ENCODE results near the gene HOXB2. TPM values are rescaled to one million over a fixed set of nuclear protein-coding genes. Genes with fewer than 3 reads are reported as not detected.

HOXB2 gene
- total and polyA plus RNA-seq, 2 of the 8 experiments (the other 6 are each of a cell fraction or from before 2014, with no cell fraction given), result not detected

DNA sequence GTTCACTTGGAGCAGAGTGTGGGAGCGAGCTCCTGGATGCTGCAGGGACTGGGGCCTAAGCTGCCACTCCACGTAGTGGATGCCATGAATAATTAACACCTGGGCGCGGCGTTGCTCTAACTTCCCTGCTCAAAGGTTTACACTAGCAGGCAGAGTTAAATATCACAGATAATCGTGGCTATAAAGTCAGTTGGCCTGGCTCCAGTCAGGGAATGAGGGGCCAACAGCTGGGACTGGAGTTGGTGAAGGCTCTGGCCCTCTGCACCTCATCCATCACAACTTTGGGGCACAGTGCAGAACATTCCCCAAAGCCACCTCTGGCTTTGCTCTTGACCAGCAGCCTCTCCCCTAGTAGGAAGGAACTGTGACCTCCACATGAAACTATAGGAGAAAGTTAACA is 22.3 kb upstream of the HOXB2 start:
- no peak overlapping the region for H2AFZ ChIP-seq (ENCODE audit: low read length)
- H2BK120ac ChIP-seq (replicated peaks; ENCODE audit: low read depth, low read length), result no peak overlapping the region
- no peak overlapping the region for H3K4ac ChIP-seq (replicated peaks; ENCODE audit: insufficient read length, low read depth, low read length)
- peak overlapping the region; percentile 38; the same call in 1 of the 2 replicates for H3K18ac ChIP-seq (ENCODE audit: extremely low read depth, low read length)
- peaks cover 4% of the 10 kb centered on the region; the same call in 1 of the 2 replicates for H3K23me2 ChIP-seq (ENCODE audit: low read depth, low read length)
- H3K9ac ChIP-seq (replicated peaks in 1 of 4; ENCODE audit: extremely low read depth in 1 of 4, low read depth in 3 of 4, low read length in 3 of 4), result no peak overlapping the region
- H4K5ac ChIP-seq (ENCODE audit: insufficient read length, low read depth, low read length), result no peak overlapping the region
- H2BK5ac ChIP-seq (ENCODE audit: low read depth, low read length), result no peak overlapping the region
- H2AK5ac ChIP-seq (ENCODE audit: low read depth, low read length), result no peak overlapping the region; the same call in 1 of the 2 replicates
- H3K79me2 ChIP-seq (ENCODE audit: control insufficient read depth in 1 of 2, insufficient read depth in 2 of 2, low read length in 2 of 2), result no peaks in the 10 kb centered on the region
- H3K4me3 ChIP-seq (ENCODE audit: extremely low read depth in 1 of 4, insufficient read depth in 2 of 4, low read depth in 3 of 4, low read length in 4 of 4), result no peak overlapping the region
- whole genome bisulfite sequencing, 2 experiments (ENCODE audit: extremely low coverage in 1 of 2, insufficient coverage in 1 of 2, insufficient read length in 1 of 2, insufficient replicate concordance in 2 of 2, low coverage in 1 of 2, low lambda C conversion rate in 2 of 2, missing lambda C conversion rate in 1 of 2), result 13% methylated on average over 6 of the region's 6 CpGs; no CpG with 5 or more reads in 1 of the 2 experiments
- H3K4me1 ChIP-seq (replicated peaks in 1 of 4; ENCODE audit: control insufficient read depth in 3 of 4, insufficient read depth in 4 of 4, low read length in 3 of 4), result peaks cover 0 to 7% (median 4%) of the 10 kb centered on the region in 4 experiments; a peak in 5 of 7 replicates
- no peak overlapping the region for H3K27ac ChIP-seq (ENCODE audit: low read depth, low read length)
- H4K8ac ChIP-seq (ENCODE audit: extremely low read depth, insufficient read depth, low read length), result no peak overlapping the region
- peak overlapping the region; percentile 80; the same call in 1 of the 2 replicates for H2BK20ac ChIP-seq (ENCODE audit: low read length)
- H4K20me1 ChIP-seq (replicated peaks in 1 of 2; ENCODE audit: control insufficient read depth in 1 of 2, insufficient read depth in 2 of 2, low read length in 2 of 2), result peaks cover 5 to 42% of the 10 kb centered on the region in 2 experiments
- H3K36me3 ChIP-seq (ENCODE audit: control insufficient read depth in 2 of 4, insufficient read depth in 4 of 4, low read length in 3 of 4), result no peaks in the 10 kb centered on the region; a peak in 1 of 8 replicates
- no peak overlapping the region for H4K91ac ChIP-seq (replicated peaks; ENCODE audit: insufficient read length, low read length)
- peak overlapping the region; percentile 71; the same call in 1 of the 2 replicates for H2BK12ac ChIP-seq (ENCODE audit: low read depth, low read length)
- DNase-seq (ENCODE audit: low read depth in 1 of 2, low spot score in 2 of 2) (no peak), FAIRE-seq (no peak)
- H3K27me3 ChIP-seq (replicated peaks in 1 of 4; ENCODE audit: control insufficient read depth in 3 of 4, extremely low read depth in 1 of 4, insufficient read depth in 3 of 4, low read length in 3 of 4), result peaks cover 99 to 100% (median 100%) of the 10 kb centered on the region in 4 experiments
- H2BK15ac ChIP-seq (ENCODE audit: low read length), result peak overlapping the region; percentile 65; the same call in 1 of the 2 replicates
- CTCF ChIA-PET (ENCODE audit: partially characterized antibody), result interaction anchor here (0.6 to 4.8 kb wide), 10 partner anchors 11 to 368 kb away, joined by 3 to 32 read pairs (median 4); partner anchors contain the start of gene HOXB5
- H3K23ac ChIP-seq (ENCODE audit: insufficient read length), result no peak overlapping the region
- H3K79me1 ChIP-seq (ENCODE audit: low read depth, low read length), result no peaks in the 10 kb centered on the region
- H3K9me3 ChIP-seq (ENCODE audit: insufficient read depth in 2 of 2, low read depth in 1 of 2, low read length in 1 of 2), result no peaks in the 10 kb centered on the region
- POLR2A ChIA-PET (ENCODE audit: partially characterized antibody), result interaction anchor here (1.2 to 1.4 kb wide), 2 partner anchors 10 to 47 kb away, joined by 3 to 4 read pairs; no protein-coding TSS in a partner anchor
- no peak overlapping the region for H3K56ac ChIP-seq (replicated peaks; ENCODE audit: insufficient read length, low read depth, low read length)
- no peak overlapping the region for H3K14ac ChIP-seq (ENCODE audit: insufficient read length)
- TF ChIP-seq EZH2 (IDR thresholded peaks at IDR 0.05; ENCODE audit: low read depth, low read length, severe bottlenecking) (peak; percentile 48), SUZ12 (IDR thresholded peaks at IDR 0.05; ENCODE audit: low read length) (peak; percentile 33; the same call in 1 of the 2 replicates), TAF1 (IDR thresholded peaks at IDR 0.05; ENCODE audit: low read depth, low read length) (no peak)
- no peak overlapping the region for H3K4me2 ChIP-seq (ENCODE audit: insufficient read depth in 1 of 2, low read depth in 2 of 2, low read length in 2 of 2)
